ENCODE measurements around the gene PAK6.
A peak's percentile ranks its signal among the peaks of the same experiment; 100 is the strongest.

PAK6 gene

GRCh38 chr15:40238532-40239403 is at the start of gene PAK6:
Gene PAK6 (plus strand): TSS chr15:40239063. CDS start chr15:40264786, 25,723 bp downstream.
- TF ChIP-seq CTCF (IDR thresholded peaks at IDR 0.05; ENCODE audit: borderline replicate concordance, control extremely low read depth, extremely low read depth, insufficient read depth, missing control alignments), result no peak
- in situ Hi-C loops (cut with MboI; ENCODE audit: low sequenced_read_pairs, unreplicated experiment), result no loop called here
- DNase-seq (ENCODE audit: low spot score), result peak; percentile 67

- no peak for DNase-seq (ENCODE audit: low spot score)
- in situ Hi-C loops (cut with MboI; ENCODE audit: low sequenced_read_pairs, unreplicated experiment), result no loop called here
- no peak for TF ChIP-seq CTCF (IDR thresholded peaks at IDR 0.05; ENCODE audit: borderline replicate concordance, control extremely low read depth, extremely low read depth, insufficient read depth, missing control alignments)
Measured at GRCh38 chr15:40190591-40190990, 48.3 kb upstream of the PAK6 start.

- in situ Hi-C loops (cut with MboI; ENCODE audit: low sequenced_read_pairs, unreplicated experiment), result no loop called here
- DNase-seq (ENCODE audit: low spot score), result no peak
- TF ChIP-seq CTCF (IDR thresholded peaks at IDR 0.05; ENCODE audit: borderline replicate concordance, control extremely low read depth, extremely low read depth, insufficient read depth, missing control alignments), result no peak
Measured at GRCh38 chr15:40192942-40193341, 45.9 kb upstream of the PAK6 start.

- TF ChIP-seq CTCF (IDR thresholded peaks at IDR 0.05; ENCODE audit: borderline replicate concordance, control extremely low read depth, extremely low read depth, insufficient read depth, missing control alignments), result no peak
- no peak for DNase-seq (ENCODE audit: low spot score)
- in situ Hi-C loops (cut with MboI; ENCODE audit: low sequenced_read_pairs, unreplicated experiment), result no loop called here
Measured at GRCh38 chr15:40197434-40197833, 41.4 kb upstream of the PAK6 start.

- no peak for TF ChIP-seq CTCF (IDR thresholded peaks at IDR 0.05; ENCODE audit: borderline replicate concordance, control extremely low read depth, extremely low read depth, insufficient read depth, missing control alignments)
- no peak for DNase-seq (ENCODE audit: low spot score)
- in situ Hi-C loops (cut with MboI; ENCODE audit: low sequenced_read_pairs, unreplicated experiment), result no loop called here
Measured at GRCh38 chr15:40198355-40199085, 40.3 kb upstream of the PAK6 start.

- in situ Hi-C loops (cut with MboI; ENCODE audit: low sequenced_read_pairs, unreplicated experiment), result loop anchor here (25.0 kb wide), 1 partner anchor 167 kb away; the partner anchor contains the start of gene SRP14
- TF ChIP-seq CTCF (IDR thresholded peaks at IDR 0.05; ENCODE audit: borderline replicate concordance, control extremely low read depth, extremely low read depth, insufficient read depth, missing control alignments), result no peak
- no peak for DNase-seq (ENCODE audit: low spot score)
Measured at GRCh38 chr15:40204100-40204499, 34.8 kb upstream of the PAK6 start.
